Nephron progenitor cell (in vitro differentiated cells): ENCODE results near the gene RPS6KA1.

Experiments used
- DNase-seq: peaks from one replicate; pipeline ENCODE4 v3.0.0; 2021
- H3K27ac Mint-ChIP-seq: 2 replicates; pipeline ENCODE4 v1.8.0; 2021; ENCODE audit warnings: mild to moderate bottlenecking, moderate library complexity, mixed read lengths
- H3K27me3 Mint-ChIP-seq: 2 replicates; pipeline ENCODE4 v1.8.0; 2021; ENCODE audit warnings: mild to moderate bottlenecking, low read depth, mixed read lengths; ENCODE audit not compliant: poor library complexity
- H3K36me3 Mint-ChIP-seq: 2 replicates; pipeline ENCODE4 v1.8.0; 2021; ENCODE audit warnings: low read depth, mixed read lengths
- H3K4me1 Mint-ChIP-seq: 2 replicates; pipeline ENCODE4 v1.8.0; 2021; ENCODE audit warnings: mixed read lengths
- H3K4me3 Mint-ChIP-seq: 2 replicates; pipeline ENCODE4 v1.8.0; 2021; ENCODE audit warnings: mild to moderate bottlenecking, moderate library complexity, mixed read lengths
- H3K9me3 Mint-ChIP-seq: 2 replicates; pipeline ENCODE4 v1.8.0; 2021; ENCODE audit warnings: mild to moderate bottlenecking, moderate library complexity, mixed read lengths
- CTCF ChIP-seq: fragments of 200-600 bp; sonication (generic); IDR thresholded peaks from 2 replicates; pipeline ENCODE4 v1.5.0; 2021; ENCODE audit warnings: antibody characterized with exemption

The RPS6KA1 gene

GRCh38 chr1:26544126-26544525, 14.6 kb downstream of the RPS6KA1 start:
- Mint-ChIP-seq H3K27me3 (peaks cover 5% of the 10 kb centered on the region), H3K27ac (no peak overlapping the region), H3K36me3 (peaks cover 14% of the 10 kb centered on the region), H3K4me1 (peaks cover 52% of the 10 kb centered on the region), H3K9me3 (no peaks in the 10 kb centered on the region), H3K4me3 (no peak overlapping the region)
- no peak for TF ChIP-seq CTCF
- no peak for DNase-seq

GRCh38 chr1:26545969-26546323, 16.4 kb downstream of the RPS6KA1 start:
- peaks cover 38% of the 10 kb centered on the region for H3K4me1 Mint-ChIP-seq
- peaks cover 14% of the 10 kb centered on the region for H3K36me3 Mint-ChIP-seq
- no peak overlapping the region for H3K27ac Mint-ChIP-seq
- H3K4me3 Mint-ChIP-seq = no peak overlapping the region
- H3K27me3 Mint-ChIP-seq = peaks cover 4% of the 10 kb centered on the region
- no peak for TF ChIP-seq CTCF
- H3K9me3 Mint-ChIP-seq = no peaks in the 10 kb centered on the region
- DNase-seq = no peak

- H3K4me3 Mint-ChIP-seq = no peak overlapping the region
- no peak for TF ChIP-seq CTCF
- peaks cover 4% of the 10 kb centered on the region for H3K27me3 Mint-ChIP-seq
- H3K4me1 Mint-ChIP-seq = peaks cover 38% of the 10 kb centered on the region
- H3K36me3 Mint-ChIP-seq = peaks cover 14% of the 10 kb centered on the region
- no peak for DNase-seq
- no peaks in the 10 kb centered on the region for H3K9me3 Mint-ChIP-seq
- no peak overlapping the region for H3K27ac Mint-ChIP-seq
Measured at GRCh38 chr1:26546375-26546774, 16.8 kb downstream of the RPS6KA1 start.

- TF ChIP-seq CTCF = no peak
- peaks cover 14% of the 10 kb centered on the region for H3K36me3 Mint-ChIP-seq
- H3K9me3 Mint-ChIP-seq = no peaks in the 10 kb centered on the region
- H3K27ac Mint-ChIP-seq = no peak overlapping the region
- peaks cover 4% of the 10 kb centered on the region for H3K27me3 Mint-ChIP-seq
- DNase-seq = no peak
- peaks cover 34% of the 10 kb centered on the region for H3K4me1 Mint-ChIP-seq
- no peak overlapping the region for H3K4me3 Mint-ChIP-seq
Measured at GRCh38 chr1:26546819-26547218, 17.3 kb downstream of the RPS6KA1 start.

GRCh38 chr1:26548841-26549240, 19.3 kb downstream of the RPS6KA1 start:
- Mint-ChIP-seq H3K4me3 (no peak overlapping the region), H3K9me3 (no peaks in the 10 kb centered on the region), H3K36me3 (peaks cover 14% of the 10 kb centered on the region), H3K27ac (no peak overlapping the region), H3K27me3 (peaks cover 4% of the 10 kb centered on the region), H3K4me1 (peaks cover 15% of the 10 kb centered on the region)
- no peak for TF ChIP-seq CTCF
- no peak for DNase-seq

- no peak overlapping the region for H3K4me3 Mint-ChIP-seq
- peaks cover 6% of the 10 kb centered on the region for H3K4me1 Mint-ChIP-seq
- H3K36me3 Mint-ChIP-seq = peaks cover 14% of the 10 kb centered on the region
- no peak overlapping the region for H3K27ac Mint-ChIP-seq
- H3K9me3 Mint-ChIP-seq = no peaks in the 10 kb centered on the region
- H3K27me3 Mint-ChIP-seq = peaks cover 4% of the 10 kb centered on the region
- no peak for TF ChIP-seq CTCF
- no peak for DNase-seq
Measured at GRCh38 chr1:26550946-26551345, 21.4 kb downstream of the RPS6KA1 start.
